ENCODE data around the gene CCSER2.

CCSER2 gene

DNA sequence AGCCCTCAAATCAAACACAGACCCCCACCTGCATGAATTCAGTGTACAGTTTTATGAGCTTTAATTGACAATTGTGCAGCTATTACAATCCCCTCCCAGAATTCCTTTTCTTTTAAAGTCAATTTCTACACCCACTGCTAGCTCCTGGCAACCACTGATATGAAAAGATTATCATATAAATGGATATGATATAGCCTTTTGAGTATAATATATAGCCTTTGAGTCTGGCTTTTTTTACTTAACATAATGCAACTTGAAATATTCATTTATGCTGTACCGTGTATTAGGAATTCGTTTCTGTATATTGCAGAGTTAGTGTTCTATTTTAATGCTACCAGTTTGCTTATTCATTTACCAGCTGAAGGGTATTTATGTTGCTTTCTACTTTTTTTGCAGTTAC lies 127.7 kb downstream of the CCSER2 start:
- H3K4me1 ChIP-seq = no peaks in the 10 kb centered on the region
- no peaks in the 10 kb centered on the region for H3K27me3 ChIP-seq
- no peak overlapping the region for H3K4me3 ChIP-seq
- intact Hi-C loops (cut with DNase I; ENCODE audit: low total_unique reads) = no loop called here
- peaks cover 0 to 9% (median 0%) of the 10 kb centered on the region in 3 donors for H3K9me3 ChIP-seq
- peaks cover 8 to 9% (median 8%) of the 10 kb centered on the region in 3 donors for H3K36me3 ChIP-seq
- no peak for DNase-seq
- no peak overlapping the region for H3K27ac ChIP-seq
- TF ChIP-seq CTCF (IDR thresholded peaks at IDR 0.05) = no peak

GRCh38 chr10:84460520-84460919 lies 132.1 kb downstream of the CCSER2 start:
- H3K4me3 ChIP-seq = no peak overlapping the region
- peaks cover 14 to 19% (median 19%) of the 10 kb centered on the region in 3 donors for H3K36me3 ChIP-seq
- intact Hi-C loops (cut with DNase I; ENCODE audit: low total_unique reads) = no loop called here
- no peak for DNase-seq
- peaks cover 0 to 8% (median 3%) of the 10 kb centered on the region in 4 donors for H3K4me1 ChIP-seq
- no peak overlapping the region for H3K27ac ChIP-seq
- H3K9me3 ChIP-seq = peaks cover 0 to 9% (median 0%) of the 10 kb centered on the region in 3 donors
- no peaks in the 10 kb centered on the region for H3K27me3 ChIP-seq
- TF ChIP-seq CTCF (IDR thresholded peaks at IDR 0.05) = no peak

- Histone ChIP-seq H3K36me3 (peaks cover 13 to 21% (median 20%) of the 10 kb centered on the region in 3 donors), H3K27ac (no peak overlapping the region), H3K27me3 (no peaks in the 10 kb centered on the region), H3K9me3 (no peaks in the 10 kb centered on the region), H3K4me3 (no peak overlapping the region), H3K4me1 (no peaks in the 10 kb centered on the region)
- intact Hi-C loops (cut with DNase I; ENCODE audit: low total_unique reads) = no loop called here
- no peak for DNase-seq
- no peak for TF ChIP-seq CTCF (IDR thresholded peaks at IDR 0.05)
These were observed 141.1 kb downstream of the CCSER2 start for GRCh38 chr10:84469470-84469869.

- intact Hi-C loops (cut with DNase I; ENCODE audit: low total_unique reads) = no loop called here
- DNase-seq = no peak
- Histone ChIP-seq H3K4me1 (no peaks in the 10 kb centered on the region), H3K27me3 (no peaks in the 10 kb centered on the region), H3K4me3 (no peak overlapping the region), H3K9me3 (no peaks in the 10 kb centered on the region), H3K36me3 (peaks cover 5 to 11% (median 6%) of the 10 kb centered on the region in 3 donors), H3K27ac (no peak overlapping the region)
- TF ChIP-seq CTCF (IDR thresholded peaks at IDR 0.05) = no peak
These were observed 144.7 kb downstream of the CCSER2 start for GRCh38 chr10:84473136-84473535.

DNA sequence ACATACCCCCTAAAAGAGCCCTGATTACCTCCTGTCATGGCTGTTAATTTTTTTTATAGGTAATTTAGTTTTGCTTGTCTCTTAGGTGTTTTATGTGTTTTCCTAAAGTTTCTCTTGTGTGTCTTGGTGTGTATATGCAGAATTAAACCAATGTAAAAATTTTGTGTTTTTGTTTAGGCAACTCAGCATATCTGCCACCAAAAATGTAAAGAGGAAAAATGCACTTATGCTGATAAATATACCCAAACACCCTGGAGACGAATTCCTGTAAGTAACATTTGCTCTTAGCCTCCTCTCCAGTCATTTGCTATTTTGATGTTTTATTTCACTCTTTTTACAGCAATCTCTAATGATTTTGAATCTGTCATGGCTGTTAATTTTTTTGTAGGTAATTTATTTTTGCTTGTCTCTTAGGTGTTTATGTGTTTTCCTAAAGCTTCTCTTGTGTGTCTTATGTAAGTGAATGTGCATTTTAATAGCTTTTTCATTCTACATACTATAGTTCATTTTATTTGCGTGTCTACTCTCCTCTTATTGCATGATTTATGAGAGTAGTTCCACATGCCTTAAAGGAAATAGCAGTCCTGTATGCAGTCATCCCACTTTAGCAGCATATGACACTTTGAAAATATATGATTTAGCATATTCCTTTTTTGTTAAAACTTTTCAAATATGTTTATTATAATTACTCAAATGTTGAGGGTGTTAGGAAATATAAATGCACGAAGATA lies 149.2 kb downstream of the CCSER2 start:
- peaks cover 5 to 6% (median 5%) of the 10 kb centered on the region in 3 donors for H3K36me3 ChIP-seq
- H3K27ac ChIP-seq = no peak overlapping the region
- no peak for TF ChIP-seq CTCF (IDR thresholded peaks at IDR 0.05)
- no peak overlapping the region for H3K4me3 ChIP-seq
- H3K4me1 ChIP-seq = no peaks in the 10 kb centered on the region
- intact Hi-C loops (cut with DNase I; ENCODE audit: low total_unique reads) = no loop called here
- H3K27me3 ChIP-seq = no peaks in the 10 kb centered on the region
- H3K9me3 ChIP-seq = no peaks in the 10 kb centered on the region
- no peak for DNase-seq
